GM12878 (cell line): ENCODE results near the gene AP1B1. TPM values are rescaled to one million over a fixed set of nuclear protein-coding genes. Genes with fewer than 3 reads are reported as not detected.

Experiments used
- ATAC-seq: fragments of 200-7000 bp; cut with Tn5 transposase; 3 replicates; pipeline ENCODE4 v1.9.1; 2020; ENCODE audit warnings: mild to moderate bottlenecking, moderate library complexity
- BruUV-seq: library from RNA; stranded (reverse); fragments of 400-500 nt; replicated peaks from 2 replicates; lab custom pipeline; 2021; lab: Mats Ljungman, UMichigan
- CTCF ChIA-PET: fragments of 300-600 bp; sonication (Branson Sonifier 250); formaldehyde crosslinking; extraction: SDS; loops from one replicate; lab custom pipeline; 2021; ENCODE audit warnings: inconsistent platforms; lab: Yijun Ruan, JAX
- POLR2A ChIA-PET: fragments of 350-600 bp; formaldehyde crosslinking; extraction: SDS; loops from one replicate; lab custom pipeline; 2021; ENCODE audit warnings: inconsistent platforms; lab: Charles Lee
- RAD21 ChIA-PET: fragments of 300-600 bp; sonication (Branson Sonifier 250); formaldehyde crosslinking; loops from one replicate; lab custom pipeline; 2023; ENCODE audit warnings: antibody characterized with exemption; ENCODE audit not compliant: unreplicated experiment; lab: Charles Lee
- SMC1A ChIA-PET: fragments of 300-600 bp; sonication (Branson Sonifier 250); formaldehyde crosslinking; loops from one replicate; lab custom pipeline; 2023; ENCODE audit not compliant: unreplicated experiment, uncharacterized antibody; lab: Charles Lee
- DNase-seq: peaks from one replicate; pipeline ENCODE4 v3.0.0-alpha.2; 2011; ENCODE audit warnings: low read depth, low spot score
- FAIRE-seq: peaks from 3 replicates; lab custom pipeline; 2011; peaks lifted over from hg19 to GRCh38; lab: Jason Lieb, UNC
- H2AFZ ChIP-seq: 2 replicates; pipeline ENCODE4 v1.6.0; 2011; ENCODE audit warnings: low read depth, low read length, control low read depth; ENCODE audit not compliant: control insufficient read depth
- H3K27ac ChIP-seq: 2 replicates; pipeline ENCODE4 v1.5.1; 2011; ENCODE audit warnings: control low read depth; ENCODE audit not compliant: control insufficient read depth, insufficient read depth
- H3K27me3 ChIP-seq, 2 experiments: replicated peaks in 1 of 2; 2 replicates each; pipeline versions ENCODE4 v1.6.0 to v1.6.1; 2011; ENCODE audit warnings: low read length in 1 of 2; ENCODE audit not compliant: control insufficient read depth in 2 of 2, insufficient read depth in 2 of 2
- H3K36me3 ChIP-seq, 2 experiments: 2 replicates each; pipeline ENCODE4 v1.5.1; 2011; ENCODE audit warnings: low read length in 1 of 2; ENCODE audit not compliant: control insufficient read depth in 2 of 2, insufficient read depth in 2 of 2
- H3K4me1 ChIP-seq: 2 replicates; pipeline ENCODE4 v1.6.1; 2011; ENCODE audit warnings: mild to moderate bottlenecking, low read length, moderate library complexity, mixed read lengths; ENCODE audit not compliant: control insufficient read depth, insufficient read depth
- H3K4me2 ChIP-seq: 2 replicates; pipeline ENCODE4 v1.6.0; 2011; ENCODE audit warnings: control low read depth; ENCODE audit not compliant: control insufficient read depth, insufficient read depth
- H3K4me3 ChIP-seq: fragments of 200-600 bp; sonication (generic); 2 replicates; pipeline ENCODE4 v1.5.1; 2016
- H3K79me2 ChIP-seq: 2 replicates; pipeline ENCODE4 v1.6.0; 2011; ENCODE audit warnings: low read length; ENCODE audit not compliant: control insufficient read depth, insufficient read depth
- H3K9ac ChIP-seq: 2 replicates; pipeline ENCODE4 v1.8.0; 2011; ENCODE audit warnings: low read length, control low read depth, mixed read lengths; ENCODE audit not compliant: control insufficient read depth, insufficient read depth
- H3K9me3 ChIP-seq: replicated peaks from 3 replicates; pipeline ENCODE4 v1.5.1; 2011; ENCODE audit warnings: mild to moderate bottlenecking, low read length; ENCODE audit not compliant: control insufficient read depth, insufficient read depth
- H4K20me1 ChIP-seq: 2 replicates; pipeline ENCODE4 v1.6.0; 2011; ENCODE audit not compliant: control insufficient read depth, insufficient read depth
- CHD2 ChIP-seq: IDR thresholded peaks from 2 replicates; pipeline ENCODE4 v1.6.1; 2011; ENCODE audit warnings: low read depth, low read length, improper control_type of control experiment, borderline replicate concordance
- FOXM1 ChIP-seq: IDR thresholded peaks from 2 replicates; pipeline ENCODE4 v1.6.1; 2012; ENCODE audit warnings: low read depth, mild to moderate bottlenecking, inconsistent platforms, low read length, moderate library complexity
- MAX ChIP-seq: IDR thresholded peaks from 2 replicates; pipeline ENCODE4 v1.6.1; 2012; ENCODE audit warnings: low read depth, low read length, improper control_type of control experiment
- MEF2B ChIP-seq: fragments of 450-650 bp; IDR thresholded peaks from 2 replicates; pipeline ENCODE4 v1.6.1; 2018; ENCODE audit warnings: mild to moderate bottlenecking, moderate library complexity; ENCODE audit not compliant: partially characterized antibody, poor library complexity, severe bottlenecking
- PML ChIP-seq: IDR thresholded peaks from 2 replicates; pipeline ENCODE4 v1.6.1; 2012; ENCODE audit warnings: low read length, inconsistent platforms
- RCOR1 ChIP-seq: conservative IDR thresholded peaks from 2 replicates; pipeline ENCODE4 v1.6.1; 2012; ENCODE audit warnings: low read depth, low read length, improper control_type of control experiment
- USF1 ChIP-seq: IDR thresholded peaks from 2 replicates; pipeline ENCODE4 v1.6.1; 2011; ENCODE audit warnings: borderline replicate concordance, low read depth, mild to moderate bottlenecking, moderate library complexity, mixed read lengths, low read length; ENCODE audit not compliant: insufficient read depth; ENCODE audit errors: extremely low read length
- ZBTB33 ChIP-seq: fragments of 450-650 bp; IDR thresholded peaks from 2 replicates; pipeline ENCODE4 v1.6.1; 2017; ENCODE audit warnings: mild to moderate bottlenecking
- ZNF24 ChIP-seq: fragments of 450-650 bp; IDR thresholded peaks from 2 replicates; pipeline ENCODE4 v1.6.1; 2017; ENCODE audit warnings: antibody characterized with exemption, mild to moderate bottlenecking
- WGBS: methylation state at CpG from one replicate; pipeline ENCODE4 v1.1.6; 2016; ENCODE audit warnings: low lambda C conversion rate; ENCODE audit not compliant: insufficient replicate concordance, insufficient coverage; ENCODE audit errors: missing lambda C conversion rate; 5-methylcytosine and 5-hydroxymethylcytosine counted together
- in situ Hi-C: fragments of 300-500 bp; cut with MboI; formaldehyde crosslinking; loops from 9 replicates; pipeline ENCODE4 v1.14.3; 2018; ENCODE audit warnings: mixed read lengths
- intact Hi-C: fragments of 100-400 bp; cut with micrococcal nuclease; formaldehyde crosslinking; loops from one replicate; pipeline ENCODE4 v1.14.2; 2022; ENCODE audit not compliant: unreplicated experiment
- polyA plus RNA-seq, 11 experiments: library from polyadenylated mRNA; depleted of rRNA in 4 of 11; unstranded in 6 of 11; stranded (reverse) in 5 of 11; fragments of >200 nt; fragmentation: Nextera tagmentation in 4 of 11; fragmentation: Illumina TruSeq in 1 of 11; extraction: Ambion mirVana in 4 of 11; extraction: Trizol in 1 of 11; gene quantifications; 1 replicate in 1 of 11; 2 replicates in 10 of 11; pipeline versions ENCODE4 v1.2.1 to v1.2.3, GENCODE V29; 2011 to 2016; ENCODE audit warnings: inconsistent platforms in 2 of 11, missing spikeins in 2 of 11, low read depth in 1 of 11
- total RNA-seq, 4 experiments: library from RNA; depleted of rRNA in 3 of 4; stranded (reverse); fragments of >200 nt in 3 of 4; fragmentation: Illumina TruSeq in 1 of 4; extraction: Trizol in 1 of 4; gene quantifications; 2 replicates each; pipeline versions ENCODE4 v1.2.1 to v1.2.3, GENCODE V29; 2013 to 2021

Gene AP1B1
- total and polyA plus RNA-seq, 10 of the 15 experiments (the other 5 are each of a cell fraction or from before 2014, with no cell fraction given) = 2.1 to 98.6 (median 57.8) TPM

GRCh38 chr22:29313576-29314466 lies 74.5 kb downstream of the AP1B1 start:
- in situ Hi-C loops (no loop called here), intact Hi-C loops (no loop called here)
- no peak overlapping the region for H3K4me2 ChIP-seq
- ChIA-PET SMC1A (no interaction called here), RAD21 (interaction anchor here (1.0 kb wide), 1 partner anchor 241 kb away, joined by 4 read pairs; the partner anchor contains the start of gene KREMEN1), CTCF (no interaction called here), POLR2A (interaction anchor here (0.6 kb wide), 1 partner anchor 134 kb away, joined by 3 read pairs; no protein-coding TSS in a partner anchor)
- no peak overlapping the region for H2AFZ ChIP-seq
- TF ChIP-seq ZNF24 = no peak
- TF ChIP-seq RCOR1 = no peak
- no peak for TF ChIP-seq MEF2B
- TF ChIP-seq PML = no peak
- no peak for TF ChIP-seq USF1
- TF ChIP-seq FOXM1 = no peak
- TF ChIP-seq CHD2 = no peak
- no peak for TF ChIP-seq MAX
- TF ChIP-seq ZBTB33 = no peak
- no TSS peak for BruUV-seq
- H3K79me2 ChIP-seq = no peaks in the 10 kb centered on the region
- no peak for FAIRE-seq
- ATAC-seq = no peak
- H3K27ac ChIP-seq = no peak overlapping the region
- no peak overlapping the region for H3K9ac ChIP-seq
- no peaks in the 10 kb centered on the region for H3K36me3 ChIP-seq
- H3K27me3 ChIP-seq = peaks cover 7 to 9% of the 10 kb centered on the region in 2 experiments; a peak in 3 of 4 replicates
- WGBS = 51% methylated on average over 46 of the region's 51 CpGs
- H3K9me3 ChIP-seq = no peaks in the 10 kb centered on the region
- no peaks in the 10 kb centered on the region for H3K4me1 ChIP-seq
- no peak for DNase-seq
- no peak overlapping the region for H3K4me3 ChIP-seq
- no peaks in the 10 kb centered on the region for H4K20me1 ChIP-seq
